Hepatocyte (in vitro differentiated cells): ENCODE results near the gene PABPC1L.
"Not testable (repeated sequence)": the region's sequence is repeated elsewhere in the genome, so short reads cannot be mapped to it uniquely, and the experiment has no call there.

ENCODE experiments used
- EZH2 ChIP-seq: fragments of 200-600 bp; sonication (generic); IDR thresholded peaks from 2 replicates; pipeline ENCODE4 v1.6.1; 2016; ENCODE audit warnings: antibody characterized with exemption, mild to moderate bottlenecking, borderline replicate concordance
- TF ChIP-seq, protein P1 (sequence below): fragments of 200-600 bp; sonication (generic); IDR thresholded peaks from 2 replicates; pipeline ENCODE4 v1.5.1; 2016; ENCODE audit warnings: antibody characterized with exemption, mild to moderate bottlenecking; ENCODE audit not compliant: poor library complexity

DNA sequence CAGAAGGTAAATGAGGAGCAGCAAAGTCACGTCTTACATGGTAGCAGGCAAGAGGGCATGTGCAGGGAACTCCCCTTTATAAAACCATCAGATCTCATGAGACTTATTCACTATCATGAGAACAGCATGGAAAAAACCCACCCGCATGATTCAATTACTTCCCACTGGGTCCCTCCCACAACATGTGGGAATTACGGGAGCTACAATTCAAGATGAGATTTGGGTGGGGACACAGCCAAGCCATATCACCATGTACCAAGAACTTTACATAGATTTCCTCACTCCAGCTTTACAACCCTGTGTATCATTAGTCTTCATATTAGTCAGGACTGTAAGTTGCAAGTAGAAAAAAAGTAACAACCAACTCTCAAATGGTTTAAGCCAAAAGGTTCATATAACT lies 45.4 kb upstream of the PABPC1L start:
- TF ChIP-seq, protein P1, sequence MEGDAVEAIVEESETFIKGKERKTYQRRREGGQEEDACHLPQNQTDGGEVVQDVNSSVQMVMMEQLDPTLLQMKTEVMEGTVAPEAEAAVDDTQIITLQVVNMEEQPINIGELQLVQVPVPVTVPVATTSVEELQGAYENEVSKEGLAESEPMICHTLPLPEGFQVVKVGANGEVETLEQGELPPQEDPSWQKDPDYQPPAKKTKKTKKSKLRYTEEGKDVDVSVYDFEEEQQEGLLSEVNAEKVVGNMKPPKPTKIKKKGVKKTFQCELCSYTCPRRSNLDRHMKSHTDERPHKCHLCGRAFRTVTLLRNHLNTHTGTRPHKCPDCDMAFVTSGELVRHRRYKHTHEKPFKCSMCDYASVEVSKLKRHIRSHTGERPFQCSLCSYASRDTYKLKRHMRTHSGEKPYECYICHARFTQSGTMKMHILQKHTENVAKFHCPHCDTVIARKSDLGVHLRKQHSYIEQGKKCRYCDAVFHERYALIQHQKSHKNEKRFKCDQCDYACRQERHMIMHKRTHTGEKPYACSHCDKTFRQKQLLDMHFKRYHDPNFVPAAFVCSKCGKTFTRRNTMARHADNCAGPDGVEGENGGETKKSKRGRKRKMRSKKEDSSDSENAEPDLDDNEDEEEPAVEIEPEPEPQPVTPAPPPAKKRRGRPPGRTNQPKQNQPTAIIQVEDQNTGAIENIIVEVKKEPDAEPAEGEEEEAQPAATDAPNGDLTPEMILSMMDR = not testable (repeated sequence)
- not testable (repeated sequence) for TF ChIP-seq EZH2
